NCI-H2196 (cell line): Measurements from ENCODE around the gene RPL36AL.
"Not testable (repeated sequence)": the region's sequence is repeated elsewhere in the genome, so short reads cannot be mapped to it uniquely, and the experiment has no call there.

ENCODE experiments used
- DNase-seq: peaks from one replicate; lab custom pipeline; 2025; ENCODE audit not compliant: unreplicated experiment; lab: John Stamatoyannopoulos, UW

The RPL36AL gene

DNA sequence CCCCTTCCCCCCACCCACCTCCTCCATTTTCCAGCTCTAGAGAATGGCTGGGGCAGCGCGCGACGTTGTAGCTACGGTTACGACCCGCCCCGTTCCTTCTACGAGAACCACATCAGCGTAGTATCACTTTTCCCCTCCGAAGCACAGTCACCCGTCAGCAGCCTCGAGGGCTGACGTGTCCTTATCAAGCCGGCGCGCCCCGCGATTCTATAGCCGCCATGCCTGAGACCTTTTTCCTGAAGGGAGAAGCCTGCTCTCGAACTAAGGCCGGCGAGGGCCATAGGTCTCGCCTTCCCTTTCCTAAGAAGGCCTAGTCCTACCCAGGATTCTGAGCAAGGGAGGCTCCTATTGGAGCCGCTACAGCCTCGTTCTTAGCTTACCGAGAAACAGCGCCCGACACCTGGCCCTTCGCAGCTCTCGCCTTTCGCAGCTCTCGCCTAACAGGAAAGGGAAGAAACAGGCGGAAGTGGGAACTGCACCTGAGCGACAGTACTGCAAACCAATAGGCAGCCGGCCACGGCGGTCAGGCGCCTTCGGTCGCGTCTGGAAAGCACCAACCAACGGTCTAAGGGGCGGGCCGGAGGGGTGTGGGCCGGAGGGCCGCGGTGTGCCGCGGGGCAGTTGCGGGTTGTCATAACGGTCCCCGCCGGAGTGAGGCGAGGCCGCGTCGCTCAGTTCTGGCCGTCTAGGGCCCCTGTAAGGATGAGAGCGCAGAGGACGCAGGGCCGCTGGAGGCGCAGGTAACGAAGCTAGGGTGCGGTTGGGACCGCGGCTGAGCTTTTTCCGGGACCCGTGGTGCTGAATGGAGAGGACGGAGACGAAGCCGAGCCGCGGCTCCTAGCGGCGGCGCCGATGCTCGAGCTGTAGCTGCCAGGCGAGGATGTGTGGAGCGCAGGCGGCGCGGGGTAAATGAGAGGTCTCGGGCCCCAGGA is at the start of gene RPL36AL, which contains the start of gene MGAT2:
Gene RPL36AL, minus strand, starts transcription at position 445 of the 932 bp plus-strand sequence. CDS start 1,522 bp downstream, outside the sequence.
Gene MGAT2, plus strand, starts transcription at position 618 of the 932 bp plus-strand sequence. CDS start 470 bp downstream, outside the sequence.
- peak; percentile 96 for DNase-seq

GRCh38 chr14:49659526-49660455 is 39.4 kb upstream of the RPL36AL start:
- no peak for DNase-seq

GRCh38 chr14:49657500-49657899 is 37.1 kb upstream of the RPL36AL start:
- DNase-seq = not testable (repeated sequence)

DNA sequence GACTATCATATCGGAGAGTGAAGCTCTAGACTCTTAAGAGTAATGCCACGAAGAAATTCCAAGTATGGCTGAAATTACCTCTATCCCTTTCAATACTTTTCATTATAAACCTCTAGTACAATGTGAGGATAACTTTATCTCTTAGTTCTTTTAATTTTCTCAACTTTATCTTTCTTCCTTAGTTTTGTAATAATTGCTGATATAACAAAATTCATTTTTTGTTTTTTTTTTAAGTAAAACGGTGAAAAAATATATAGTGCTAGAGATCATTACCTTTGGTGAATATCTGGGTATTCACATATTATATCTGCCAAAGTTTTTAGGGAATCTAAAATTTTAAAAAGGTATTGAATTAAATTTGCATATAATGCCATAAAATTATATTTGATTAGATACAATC is 34.1 kb upstream of the RPL36AL start:
- no peak for DNase-seq

GRCh38 chr14:49653508-49653907 is 33.1 kb upstream of the RPL36AL start:
- DNase-seq = no peak

GRCh38 chr14:49642163-49642562 is 21.7 kb upstream of the RPL36AL start:
- DNase-seq = no peak

DNA sequence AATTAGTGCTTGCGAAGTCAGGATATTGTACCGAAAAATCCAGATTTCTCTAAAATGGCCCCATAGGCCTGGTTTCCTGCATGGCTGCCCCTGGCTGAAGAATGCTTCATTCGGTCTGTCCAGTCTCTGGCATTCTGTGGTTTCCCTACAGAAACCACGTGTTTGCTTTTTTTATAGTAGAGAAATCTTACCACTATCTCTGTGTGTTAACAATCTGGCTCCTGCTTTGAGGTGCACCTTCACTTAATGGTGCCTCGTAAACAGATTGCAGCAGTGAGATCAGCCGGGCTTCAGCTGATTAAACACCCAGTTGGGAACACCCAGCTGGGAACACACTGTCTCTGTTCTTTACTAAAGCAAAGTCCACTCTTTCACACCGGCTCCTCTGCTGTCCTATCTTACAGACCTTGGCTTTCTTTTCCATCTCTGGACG is 21.3 kb upstream of the RPL36AL start:
- DNase-seq = peak; percentile 19

- DNase-seq = no peak
Measured at GRCh38 chr14:49640540-49641417, 20.4 kb upstream of the RPL36AL start.

DNA sequence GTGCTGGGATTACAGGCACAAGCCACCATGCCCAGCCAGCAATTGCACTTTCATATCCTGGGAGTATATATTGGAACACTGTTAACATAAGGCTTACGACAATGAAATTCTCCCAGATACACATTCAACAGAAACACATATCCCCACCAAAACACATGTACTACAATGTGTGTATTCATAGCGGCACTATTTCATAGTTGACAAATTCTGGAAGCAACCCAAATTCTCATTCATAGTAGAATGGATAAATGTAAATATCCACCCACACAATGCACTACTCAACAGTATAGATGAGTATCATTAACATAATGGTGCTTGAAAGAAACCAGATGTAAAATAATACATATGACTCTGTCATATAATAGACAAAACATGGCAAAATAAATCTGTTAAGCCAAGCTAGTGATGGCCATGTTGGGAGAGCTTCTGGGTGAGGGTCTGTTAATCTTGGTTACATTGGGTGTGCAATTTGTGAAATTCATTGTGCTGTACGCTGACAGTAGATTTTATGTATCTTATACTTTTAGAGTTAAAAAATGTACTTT is 17.2 kb upstream of the RPL36AL start:
- no peak for DNase-seq

GRCh38 chr14:49636866-49637265 is 16.4 kb upstream of the RPL36AL start:
- DNase-seq = no peak

GRCh38 chr14:49634547-49635334 is 14.3 kb upstream of the RPL36AL start, which contains the start of gene DNAAF2:
Gene DNAAF2 (minus strand): TSS chr14:49635244. CDS start chr14:49635149, 95 bp downstream.
- DNase-seq = peak; percentile 70

GRCh38 chr14:49633640-49634546 is 13.5 kb upstream of the RPL36AL start:
- peak; percentile 95 for DNase-seq

DNA sequence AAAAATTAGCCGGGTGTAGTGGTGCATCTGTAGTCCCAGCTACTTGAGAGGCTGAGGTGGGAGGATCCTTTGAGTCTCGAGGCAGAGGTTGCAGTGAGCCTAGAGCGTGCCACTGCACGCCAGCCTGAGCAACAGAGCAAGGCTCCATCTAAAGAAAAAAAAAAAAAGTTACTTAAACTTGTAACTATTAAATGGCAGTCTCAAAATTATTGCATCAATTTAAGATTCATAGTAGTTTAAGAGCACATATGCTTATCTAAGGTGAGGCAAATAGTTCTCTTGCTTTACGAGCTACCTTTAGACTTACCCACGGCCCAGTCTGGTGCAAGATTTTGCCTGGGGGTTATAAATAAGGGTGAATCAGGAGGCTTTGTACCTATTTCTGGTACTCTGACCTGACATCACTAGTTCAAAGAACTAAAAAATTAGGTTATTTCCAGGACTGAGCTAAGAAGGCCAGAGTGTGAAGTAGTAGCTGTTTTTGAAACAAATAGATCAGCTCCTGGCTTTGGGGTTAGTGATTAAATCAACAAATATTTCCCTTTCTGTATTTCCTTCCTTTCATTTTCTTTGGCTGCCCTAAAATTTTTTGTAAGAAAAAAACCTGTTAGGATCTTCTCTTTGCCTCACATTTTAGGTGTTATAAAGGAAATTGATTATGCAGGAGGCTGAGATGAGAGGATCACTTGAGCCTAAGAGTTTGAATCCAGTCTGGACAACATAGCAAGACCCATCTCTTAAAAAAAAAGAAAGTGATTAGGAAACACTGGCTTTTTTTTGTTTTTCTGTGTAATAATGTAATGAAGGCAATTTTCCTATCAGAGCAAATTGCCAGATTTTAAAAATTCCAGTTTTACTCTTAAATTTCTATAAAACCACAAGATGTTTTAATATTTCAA is 3.8 kb upstream of the RPL36AL start:
- no peak for DNase-seq

- no peak for DNase-seq
Measured at GRCh38 chr14:49623387-49623786, 3.0 kb upstream of the RPL36AL start.

- DNase-seq = no peak
Measured at GRCh38 chr14:49622022-49622607, 1.7 kb upstream of the RPL36AL start.

GRCh38 chr14:49621114-49621881 is 872 bp upstream of the RPL36AL start:
- DNase-seq = peak; percentile 42
